ENCODE results near the gene ADAMTSL5.
"Not testable (repeated sequence)": the region's sequence is repeated elsewhere in the genome, so short reads cannot be mapped to it uniquely, and the experiment has no call there.

The ADAMTSL5 gene

DNA sequence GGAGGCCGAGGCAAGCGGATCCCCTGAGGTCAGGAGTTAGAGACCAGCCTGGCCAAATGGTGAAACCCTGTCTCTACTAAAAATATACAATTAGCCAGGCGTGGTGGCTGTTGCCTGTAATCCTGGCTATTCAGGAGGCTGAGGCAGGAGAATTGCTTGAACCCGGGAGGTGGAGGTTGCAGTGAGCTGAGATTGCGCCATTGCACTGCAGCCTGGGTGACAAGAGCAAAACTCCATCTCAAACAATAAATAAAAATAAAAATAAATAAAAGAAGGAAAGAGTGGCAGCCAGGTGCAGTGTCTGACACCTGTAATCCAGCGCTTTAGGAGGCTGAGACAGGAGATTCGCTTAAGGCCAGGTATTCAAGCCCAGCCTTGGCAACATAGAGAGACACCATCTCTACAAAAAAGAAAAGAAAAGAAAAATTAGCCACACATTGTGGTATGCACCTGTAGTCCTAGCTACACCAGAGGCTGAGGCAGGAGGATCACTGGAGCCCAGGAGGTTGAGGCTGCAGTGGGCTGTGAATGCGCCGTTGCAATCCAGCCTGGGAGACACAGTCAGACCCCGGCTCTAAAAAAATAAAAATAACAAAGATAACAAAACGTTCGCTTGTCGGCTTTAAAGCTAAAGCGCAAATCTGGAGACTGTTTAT lies 10.3 kb downstream of the ADAMTSL5 start:
- no peak for DNase-seq

GRCh38 chr19:1501200-1501595 lies 11.6 kb downstream of the ADAMTSL5 start:
- DNase-seq: no peak
- TF ChIP-seq GATA1 (IDR thresholded peaks at IDR 0.05; ENCODE audit: low read depth, low read length) (no peak), POLR2A (IDR thresholded peaks at IDR 0.05; ENCODE audit: low read length) (no peak)

More for the DNA sequence above, 10.3 kb downstream of the ADAMTSL5 start:
- TF ChIP-seq GATA1 (IDR thresholded peaks at IDR 0.05; ENCODE audit: low read depth, low read length) (no peak), POLR2A (IDR thresholded peaks at IDR 0.05; ENCODE audit: low read length) (no peak)

DNA sequence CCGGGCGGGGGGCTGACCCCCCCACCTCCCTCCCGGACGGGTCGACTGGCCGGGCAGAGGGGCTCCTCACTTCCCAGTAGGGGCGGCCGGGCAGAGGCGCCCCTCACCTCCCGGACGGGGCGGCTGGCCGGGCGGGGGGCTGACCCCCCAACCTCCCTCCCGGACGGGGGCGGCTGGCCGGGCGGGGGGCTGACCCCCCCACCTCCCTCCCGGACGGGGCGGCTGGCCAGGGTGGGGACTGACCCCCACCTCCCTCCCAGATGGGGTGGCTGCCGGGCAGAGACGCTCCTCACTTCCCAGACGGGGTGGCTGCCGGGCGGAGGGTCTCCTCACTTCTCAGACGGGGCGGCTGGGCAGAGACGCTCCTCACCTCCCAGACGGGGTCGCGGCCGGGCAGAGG lies 13.6 kb downstream of the ADAMTSL5 start:
- not testable (repeated sequence) for DNase-seq

GRCh38 chr19:1497578-1498235 lies 15.1 kb downstream of the ADAMTSL5 start:
- TF ChIP-seq POLR2A (IDR thresholded peaks at IDR 0.05; ENCODE audit: low read length) (no peak), GATA1 (IDR thresholded peaks at IDR 0.05; ENCODE audit: low read depth, low read length) (no peak)
- no peak for DNase-seq

- no peak for DNase-seq
- TF ChIP-seq GATA1 (IDR thresholded peaks at IDR 0.05; ENCODE audit: low read depth, low read length) (no peak), POLR2A (IDR thresholded peaks at IDR 0.05; ENCODE audit: low read length) (no peak)
Measured at GRCh38 chr19:1496714-1497577, 15.9 kb downstream of the ADAMTSL5 start.

DNA sequence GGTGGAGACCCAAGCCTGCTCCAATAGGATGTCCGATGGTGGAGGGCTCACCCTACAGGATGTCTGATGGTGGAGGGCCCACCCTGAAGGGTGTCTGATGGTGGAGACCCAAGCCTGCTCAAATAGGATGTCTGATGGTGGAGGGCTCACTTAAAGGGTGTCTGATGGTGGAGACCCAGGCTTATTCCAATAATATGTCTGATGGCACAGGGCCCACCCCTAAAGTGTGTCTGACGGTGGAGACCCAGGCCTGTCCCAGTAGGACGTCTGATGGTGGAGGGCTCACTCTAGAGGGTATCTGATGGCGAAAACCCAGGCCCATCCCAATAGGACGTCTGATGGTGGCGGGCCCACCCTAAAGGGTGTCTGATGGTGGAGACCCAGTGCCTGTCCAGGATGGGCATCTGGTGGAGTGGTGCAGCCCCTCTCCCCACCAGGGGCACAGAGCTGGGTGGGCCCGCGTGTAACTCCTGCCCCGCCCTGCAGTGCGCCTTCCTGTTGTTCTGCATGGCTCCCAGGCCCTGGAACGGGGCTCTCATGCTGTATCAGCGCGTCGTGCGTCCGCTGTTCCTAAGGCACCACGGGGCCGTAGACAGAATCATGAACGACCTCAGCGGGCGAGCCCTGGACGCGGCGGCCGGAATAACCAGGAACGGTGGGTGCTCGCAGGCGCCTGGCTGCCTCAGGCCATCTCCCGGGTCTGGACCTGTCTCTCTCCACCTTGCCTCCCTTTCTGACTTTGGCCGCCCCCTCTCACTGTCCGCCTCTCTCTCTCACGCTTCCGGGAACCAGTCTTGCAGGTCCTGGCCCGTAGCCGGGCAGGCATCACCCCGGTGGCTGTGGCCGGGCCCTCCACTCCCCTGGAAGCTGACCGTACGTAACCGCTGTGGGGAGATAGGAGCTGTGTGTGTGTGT lies 16.8 kb downstream of the ADAMTSL5 start:
- no peak for DNase-seq
- TF ChIP-seq GATA1 (IDR thresholded peaks at IDR 0.05; ENCODE audit: low read depth, low read length) (no peak), POLR2A (IDR thresholded peaks at IDR 0.05; ENCODE audit: low read length) (no peak)

- TF ChIP-seq GATA1 (IDR thresholded peaks at IDR 0.05; ENCODE audit: low read depth, low read length): no peak
- TF ChIP-seq POLR2A (IDR thresholded peaks at IDR 0.05; ENCODE audit: low read length): no peak
- DNase-seq: no peak
Measured at GRCh38 chr19:1495051-1495798, 17.6 kb downstream of the ADAMTSL5 start.

DNA sequence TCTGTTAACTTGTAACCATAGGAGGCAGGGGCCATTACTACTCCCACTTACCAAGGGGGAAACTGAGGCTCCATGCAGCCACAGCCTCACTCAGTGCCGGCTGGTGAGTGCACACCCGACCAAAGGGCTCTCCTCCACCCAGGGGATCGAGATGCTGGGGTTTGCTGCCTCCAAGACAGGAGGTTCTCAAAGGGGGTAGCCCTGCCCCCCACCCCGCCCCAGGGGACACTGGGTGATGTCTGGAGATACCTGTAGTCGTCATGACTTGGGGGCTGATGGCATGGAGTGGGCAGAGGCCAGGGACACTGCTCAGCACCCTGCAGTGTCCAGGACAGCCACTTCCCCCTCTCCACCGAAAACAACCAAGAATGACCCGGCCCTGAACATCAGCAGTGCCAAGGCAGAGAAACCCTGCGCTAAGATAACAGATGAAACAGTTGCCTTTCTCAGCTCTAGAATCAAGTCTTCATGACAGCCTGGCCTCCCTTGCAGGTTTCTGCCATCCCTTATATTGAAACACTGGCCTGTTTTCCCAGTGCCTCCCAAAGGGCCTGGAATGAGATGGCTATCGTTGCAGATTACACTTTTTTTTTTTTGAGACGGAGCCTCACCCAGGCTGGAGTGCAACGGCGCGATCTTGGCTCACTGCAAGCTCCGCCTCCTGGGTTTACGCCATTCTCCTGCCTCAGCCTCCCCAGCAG lies 18.6 kb downstream of the ADAMTSL5 start:
- no peak for TF ChIP-seq POLR2A (IDR thresholded peaks at IDR 0.05; ENCODE audit: low read length)
- TF ChIP-seq GATA1 (IDR thresholded peaks at IDR 0.05; ENCODE audit: low read depth, low read length): no peak
- no peak for DNase-seq

GRCh38 chr19:1492474-1493006 lies 20.3 kb downstream of the ADAMTSL5 start:
- no peak for DNase-seq
- TF ChIP-seq GATA1 (IDR thresholded peaks at IDR 0.05; ENCODE audit: low read depth, low read length) (no peak), POLR2A (IDR thresholded peaks at IDR 0.05; ENCODE audit: low read length) (no peak)

GRCh38 chr19:1491849-1492170 lies 21.0 kb downstream of the ADAMTSL5 start:
- no peak for DNase-seq
- no peak for TF ChIP-seq GATA1 (IDR thresholded peaks at IDR 0.05; ENCODE audit: low read depth, low read length)
- no peak for TF ChIP-seq POLR2A (IDR thresholded peaks at IDR 0.05; ENCODE audit: low read length)

DNA sequence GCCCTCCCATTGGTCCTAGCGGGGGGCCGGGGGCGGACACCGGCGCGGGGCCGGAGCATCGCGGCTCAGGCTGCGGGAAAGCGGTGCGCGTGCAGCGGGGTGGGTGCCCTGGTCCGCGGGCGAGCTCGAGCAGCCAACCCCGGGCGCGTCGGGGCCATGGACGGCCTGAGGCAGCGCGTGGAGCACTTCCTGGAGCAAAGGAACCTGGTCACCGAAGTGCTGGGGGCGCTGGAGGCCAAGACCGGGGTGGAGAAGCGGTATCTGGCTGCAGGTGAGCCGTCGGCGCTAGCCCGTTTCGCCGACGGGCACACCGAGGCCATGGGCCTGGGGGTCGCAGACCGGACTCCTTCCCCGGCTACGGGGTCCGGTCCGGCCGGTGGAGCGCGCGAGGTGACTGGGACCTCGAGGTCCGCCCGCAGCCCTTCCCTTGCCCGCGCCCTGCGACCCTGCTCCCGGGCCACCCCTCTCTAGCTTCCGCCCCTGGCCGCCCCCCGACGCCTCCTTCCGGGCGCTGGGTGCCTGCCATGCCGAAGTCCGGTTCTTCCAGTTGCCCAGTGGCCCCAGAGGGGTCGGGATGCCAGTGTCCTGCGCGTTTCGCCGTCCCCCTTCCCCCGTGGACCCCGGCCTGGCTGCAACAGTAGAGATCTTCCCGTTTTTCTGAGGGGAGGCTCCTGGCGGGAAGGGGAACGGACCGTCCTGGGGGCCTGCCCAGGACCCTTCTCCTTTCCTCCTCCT lies 21.5 kb downstream of the ADAMTSL5 start, which contains the start of gene REEP6:
REEP6 (plus strand) TSS at position 68 of the 735 bp plus-strand sequence; CDS start at position 157, 89 bp downstream.
- TF ChIP-seq GATA1 (IDR thresholded peaks at IDR 0.05; ENCODE audit: low read depth, low read length): no peak
- peak; percentile 29 for TF ChIP-seq POLR2A (IDR thresholded peaks at IDR 0.05; ENCODE audit: low read length)
- no peak for DNase-seq
